ENCODE measurements around the gene KCNQ5.

Gene KCNQ5

GRCh38 chr6:73045609-73046008, 423.7 kb downstream of the KCNQ5 start:
- in situ Hi-C loops (cut with HindIII; ENCODE audit: low pct_unique_long_range_greater_than_20kb, low sequenced_read_pairs), result no loop called here
- TF ChIP-seq JUND (IDR thresholded peaks at IDR 0.05; ENCODE audit: low read depth), result no peak

GRCh38 chr6:73047801-73048200, 425.9 kb downstream of the KCNQ5 start:
- in situ Hi-C loops (cut with HindIII; ENCODE audit: low pct_unique_long_range_greater_than_20kb, low sequenced_read_pairs), result no loop called here
- no peak for DNase-seq (ENCODE audit: low read depth in 1 of 2, low spot score in 1 of 2)
- TF ChIP-seq JUND (IDR thresholded peaks at IDR 0.05; ENCODE audit: low read depth), result no peak

More at GRCh38 chr6:73045609-73046008, 423.7 kb downstream of the KCNQ5 start:
- no peak for DNase-seq (ENCODE audit: low read depth in 1 of 2, low spot score in 1 of 2)

GRCh38 chr6:73049971-73050594, 428.2 kb downstream of the KCNQ5 start:
- no peak for TF ChIP-seq JUND (IDR thresholded peaks at IDR 0.05; ENCODE audit: low read depth)
- in situ Hi-C loops (cut with HindIII; ENCODE audit: low pct_unique_long_range_greater_than_20kb, low sequenced_read_pairs), result no loop called here
- no peak for DNase-seq (ENCODE audit: low read depth in 1 of 2, low spot score in 1 of 2)

- DNase-seq (ENCODE audit: low read depth in 1 of 2, low spot score in 1 of 2), result no peak
- in situ Hi-C loops (cut with HindIII; ENCODE audit: low pct_unique_long_range_greater_than_20kb, low sequenced_read_pairs), result no loop called here
- no peak for TF ChIP-seq JUND (IDR thresholded peaks at IDR 0.05; ENCODE audit: low read depth)
Observed at GRCh38 chr6:73050706-73051105, 428.8 kb downstream of the KCNQ5 start.

GRCh38 chr6:73051147-73051546, 429.3 kb downstream of the KCNQ5 start:
- in situ Hi-C loops (cut with HindIII; ENCODE audit: low pct_unique_long_range_greater_than_20kb, low sequenced_read_pairs), result no loop called here
- no peak for DNase-seq (ENCODE audit: low read depth in 1 of 2, low spot score in 1 of 2)
- no peak for TF ChIP-seq JUND (IDR thresholded peaks at IDR 0.05; ENCODE audit: low read depth)

- in situ Hi-C loops (cut with HindIII; ENCODE audit: low pct_unique_long_range_greater_than_20kb, low sequenced_read_pairs), result no loop called here
- no peak for TF ChIP-seq JUND (IDR thresholded peaks at IDR 0.05; ENCODE audit: low read depth)
- no peak for DNase-seq (ENCODE audit: low read depth in 1 of 2, low spot score in 1 of 2)
Observed at GRCh38 chr6:73054958-73055357, 433.1 kb downstream of the KCNQ5 start.

GRCh38 chr6:73058736-73059135, 436.9 kb downstream of the KCNQ5 start:
- in situ Hi-C loops (cut with HindIII; ENCODE audit: low pct_unique_long_range_greater_than_20kb, low sequenced_read_pairs), result no loop called here
- TF ChIP-seq JUND (IDR thresholded peaks at IDR 0.05; ENCODE audit: low read depth), result no peak
- DNase-seq (ENCODE audit: low read depth in 1 of 2, low spot score in 1 of 2), result no peak

GRCh38 chr6:73062130-73062529, 440.3 kb downstream of the KCNQ5 start:
- DNase-seq (ENCODE audit: low read depth in 1 of 2, low spot score in 1 of 2), result no peak
- TF ChIP-seq JUND (IDR thresholded peaks at IDR 0.05; ENCODE audit: low read depth), result no peak
- in situ Hi-C loops (cut with HindIII; ENCODE audit: low pct_unique_long_range_greater_than_20kb, low sequenced_read_pairs), result no loop called here

GRCh38 chr6:73062837-73063236, 441.0 kb downstream of the KCNQ5 start:
- TF ChIP-seq JUND (IDR thresholded peaks at IDR 0.05; ENCODE audit: low read depth), result no peak
- no peak for DNase-seq (ENCODE audit: low read depth in 1 of 2, low spot score in 1 of 2)
- in situ Hi-C loops (cut with HindIII; ENCODE audit: low pct_unique_long_range_greater_than_20kb, low sequenced_read_pairs), result no loop called here

GRCh38 chr6:73064266-73064665, 442.4 kb downstream of the KCNQ5 start:
- DNase-seq (ENCODE audit: low read depth in 1 of 2, low spot score in 1 of 2), result no peak
- TF ChIP-seq JUND (IDR thresholded peaks at IDR 0.05; ENCODE audit: low read depth), result no peak
- in situ Hi-C loops (cut with HindIII; ENCODE audit: low pct_unique_long_range_greater_than_20kb, low sequenced_read_pairs), result no loop called here

- in situ Hi-C loops (cut with HindIII; ENCODE audit: low pct_unique_long_range_greater_than_20kb, low sequenced_read_pairs), result no loop called here
- DNase-seq (ENCODE audit: low read depth in 1 of 2, low spot score in 1 of 2), result no peak
- TF ChIP-seq JUND (IDR thresholded peaks at IDR 0.05; ENCODE audit: low read depth), result no peak
Observed at GRCh38 chr6:73073238-73073637, 451.4 kb downstream of the KCNQ5 start.

GRCh38 chr6:73074175-73074574, 452.3 kb downstream of the KCNQ5 start:
- no peak for DNase-seq (ENCODE audit: low read depth in 1 of 2, low spot score in 1 of 2)
- in situ Hi-C loops (cut with HindIII; ENCODE audit: low pct_unique_long_range_greater_than_20kb, low sequenced_read_pairs), result no loop called here
- TF ChIP-seq JUND (IDR thresholded peaks at IDR 0.05; ENCODE audit: low read depth), result no peak

- in situ Hi-C loops (cut with HindIII; ENCODE audit: low pct_unique_long_range_greater_than_20kb, low sequenced_read_pairs), result no loop called here
- no peak for DNase-seq (ENCODE audit: low read depth in 1 of 2, low spot score in 1 of 2)
- no peak for TF ChIP-seq JUND (IDR thresholded peaks at IDR 0.05; ENCODE audit: low read depth)
Observed at GRCh38 chr6:73076211-73076954, 454.5 kb downstream of the KCNQ5 start.
